Esophagus squamous epithelium (tissue), 5 donors: Measurements from ENCODE around the gene SUN5. TPM values are rescaled to one million over a fixed set of nuclear protein-coding genes. Genes with fewer than 3 reads are reported as not detected.
A peak's percentile ranks its signal among the peaks of the same experiment; 100 is the strongest.

Source experiments
- DNase-seq: peaks from one replicate; lab custom pipeline; 2025; lab: John Stamatoyannopoulos, UW
- H3K27ac ChIP-seq, 4 donors: fragments of 200-600 bp; sonication (generic); one replicate each; pipeline ENCODE4 v1.5.1; 2016 to 2019; ENCODE audit warnings: mild to moderate bottlenecking in 1 of 4
- H3K27me3 ChIP-seq, 4 donors: fragments of 200-600 bp; sonication (generic); 1 replicate in 3 of 4; 2 replicates in 1 of 4; pipeline versions ENCODE4 v1.5.1 to v1.6.0; 2017 to 2021; ENCODE audit warnings: antibody characterized with exemption in 1 of 4
- H3K36me3 ChIP-seq, 3 donors: fragments of 200-600 bp; sonication (generic); one replicate each; pipeline ENCODE4 v1.5.1; 2016 to 2019
- H3K4me1 ChIP-seq, 3 donors: fragments of 200-600 bp; sonication (generic); one replicate each; pipeline ENCODE4 v1.5.1; 2017 to 2019
- H3K4me3 ChIP-seq, 4 donors: fragments of 200-600 bp; sonication (generic); 1 replicate in 3 of 4; 2 replicates in 1 of 4; pipeline ENCODE4 v1.5.1; 2016 to 2019; ENCODE audit warnings: mild to moderate bottlenecking in 2 of 4, moderate library complexity in 1 of 4
- H3K9me3 ChIP-seq, 3 donors: fragments of 200-600 bp; sonication (generic); one replicate each; pipeline ENCODE4 v1.5.1; 2016 to 2019
- POLR2A ChIP-seq, 4 donors: fragments of 450-650 bp; IDR thresholded peaks; one replicate each; pipeline ENCODE4 v1.6.1; 2017; ENCODE audit warnings: antibody characterized with exemption in 4 of 4, mild to moderate bottlenecking in 4 of 4, moderate library complexity in 3 of 4
- WGBS, 2 donors: methylation state at CpG; one replicate each; pipeline ENCODE4 v1.1.5; 2018; 5-methylcytosine and 5-hydroxymethylcytosine counted together
- intact Hi-C: fragments of 100-400 bp; cut with DNase I; formaldehyde crosslinking; loops from one replicate; pipeline ENCODE4 v1.15.0; 2022
- total RNA-seq, 4 donors: library from RNA; depleted of rRNA; stranded (reverse); fragments of >200 nt; gene quantifications; one replicate each; pipeline ENCODE4 v1.1.0, GENCODE V29; 2016
- TF ChIP-seq, protein P1 (sequence below), 6 experiments: fragments of 450-650 bp in 4 of 6; fragments of 200-600 bp in 2 of 6; sonication (generic) in 2 of 6; IDR thresholded peaks; one replicate each; pipeline ENCODE4 v1.5.1; 2016 to 2019; ENCODE audit warnings: antibody characterized with exemption in 6 of 6, mild to moderate bottlenecking in 4 of 6, moderate library complexity in 4 of 6
- donor health status: DM: yes; HTN: yes; CAD: no.

The SUN5 gene
- total RNA-seq, 4 donors from 2014 or later: not detected

DNA sequence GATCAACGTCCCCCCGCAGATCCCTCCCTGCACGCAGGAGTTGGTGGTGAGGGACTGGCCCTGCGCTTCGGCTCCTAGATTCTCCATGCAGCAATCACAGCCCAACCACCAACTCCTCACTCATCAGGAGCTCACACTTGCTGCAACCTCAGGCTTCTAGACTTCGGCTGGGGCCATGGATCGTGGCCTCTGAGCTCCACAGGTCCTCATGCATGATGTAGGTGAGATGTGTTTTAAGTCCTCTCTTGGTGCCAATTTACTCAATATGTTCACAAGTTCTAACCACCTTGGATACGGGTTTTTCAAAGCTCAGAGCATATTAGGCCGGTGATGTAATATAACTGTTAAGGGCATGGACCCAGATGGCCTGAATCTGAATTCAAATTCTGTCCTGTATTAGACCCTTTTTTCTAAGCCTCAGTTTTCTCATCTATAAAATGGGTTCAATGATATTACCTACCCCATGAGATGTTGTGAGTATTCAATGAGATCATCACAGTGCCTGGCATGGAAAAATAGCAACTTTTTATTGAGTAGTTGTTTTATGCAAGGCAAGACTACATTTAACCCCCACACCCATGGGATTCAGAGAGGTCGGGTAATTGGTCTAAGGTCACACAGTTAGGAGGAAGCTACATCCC, 31.0 kb downstream of the SUN5 start:
- 88 to 91% methylated on average over 9 to 10 of the region's 10 CpGs for WGBS, 2 donors
- intact Hi-C loops: no loop called here
- H3K27ac ChIP-seq: peak overlapping the region in 1 of 4 donors; percentile 66

DNA sequence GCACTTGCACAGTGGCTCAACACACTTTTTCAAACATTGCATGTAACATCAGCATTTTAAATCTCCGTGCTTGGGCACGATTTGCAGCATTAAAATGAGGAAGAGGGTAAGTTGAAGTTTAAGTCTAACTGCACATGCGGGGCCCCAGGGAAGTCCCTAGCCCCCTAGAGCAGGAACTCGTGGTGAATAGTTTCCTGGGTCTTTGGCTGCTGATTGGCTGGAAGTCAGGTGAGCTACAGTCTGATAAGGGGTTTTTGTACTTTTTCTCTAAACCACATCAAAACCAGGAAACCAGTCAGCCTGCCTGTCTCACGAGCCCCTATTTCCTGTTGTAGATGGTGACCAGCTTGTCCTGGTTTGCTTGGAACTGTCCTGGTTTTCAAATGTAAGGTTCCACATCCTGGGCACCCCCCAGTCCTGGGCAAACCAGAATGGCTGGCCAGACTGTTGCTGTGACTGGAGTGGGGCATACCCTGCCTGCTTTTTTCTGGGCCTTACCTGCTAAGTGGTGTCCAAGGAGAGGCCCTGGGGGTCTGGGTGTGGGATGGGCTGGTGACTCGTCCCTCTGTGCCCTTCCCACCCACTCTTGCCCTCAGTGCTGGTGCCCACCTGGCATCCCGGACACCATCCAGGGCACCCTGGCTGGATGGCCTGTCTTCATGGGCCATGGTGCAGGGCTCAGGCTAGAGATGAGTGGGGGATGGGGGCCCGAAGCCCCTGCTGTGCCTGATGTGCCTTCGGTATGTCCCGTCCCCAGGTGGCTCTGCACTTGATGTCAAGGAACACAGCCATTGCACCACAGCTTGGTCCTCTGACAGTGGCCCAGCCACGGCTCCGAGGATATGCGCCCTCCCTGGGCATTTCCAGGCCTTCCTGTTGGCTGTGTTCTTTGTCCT, 31.8 kb downstream of the SUN5 start:
- H3K27ac ChIP-seq: peak overlapping the region in 2 of 4 donors; percentile 11 to 66
- TF ChIP-seq POLR2A (IDR thresholded peaks at IDR 0.05): no peak
- TF ChIP-seq, protein P1, sequence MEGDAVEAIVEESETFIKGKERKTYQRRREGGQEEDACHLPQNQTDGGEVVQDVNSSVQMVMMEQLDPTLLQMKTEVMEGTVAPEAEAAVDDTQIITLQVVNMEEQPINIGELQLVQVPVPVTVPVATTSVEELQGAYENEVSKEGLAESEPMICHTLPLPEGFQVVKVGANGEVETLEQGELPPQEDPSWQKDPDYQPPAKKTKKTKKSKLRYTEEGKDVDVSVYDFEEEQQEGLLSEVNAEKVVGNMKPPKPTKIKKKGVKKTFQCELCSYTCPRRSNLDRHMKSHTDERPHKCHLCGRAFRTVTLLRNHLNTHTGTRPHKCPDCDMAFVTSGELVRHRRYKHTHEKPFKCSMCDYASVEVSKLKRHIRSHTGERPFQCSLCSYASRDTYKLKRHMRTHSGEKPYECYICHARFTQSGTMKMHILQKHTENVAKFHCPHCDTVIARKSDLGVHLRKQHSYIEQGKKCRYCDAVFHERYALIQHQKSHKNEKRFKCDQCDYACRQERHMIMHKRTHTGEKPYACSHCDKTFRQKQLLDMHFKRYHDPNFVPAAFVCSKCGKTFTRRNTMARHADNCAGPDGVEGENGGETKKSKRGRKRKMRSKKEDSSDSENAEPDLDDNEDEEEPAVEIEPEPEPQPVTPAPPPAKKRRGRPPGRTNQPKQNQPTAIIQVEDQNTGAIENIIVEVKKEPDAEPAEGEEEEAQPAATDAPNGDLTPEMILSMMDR (IDR thresholded peaks at IDR 0.05): no peak
- WGBS, 2 donors: 57 to 67% methylated on average over 8 of the region's 13 CpGs
- H3K4me3 ChIP-seq: no peak overlapping the region
- DNase-seq: peak; percentile 18
- peaks cover 0 to 39% (median 11%) of the 10 kb centered on the region in 3 donors for H3K4me1 ChIP-seq
- no peaks in the 10 kb centered on the region for H3K36me3 ChIP-seq
- intact Hi-C loops: no loop called here
- H3K27me3 ChIP-seq: peaks cover 0 to 7% (median 0%) of the 10 kb centered on the region in 4 donors
- H3K9me3 ChIP-seq: no peaks in the 10 kb centered on the region

More for the DNA sequence above, 31.0 kb downstream of the SUN5 start:
- no peaks in the 10 kb centered on the region for H3K9me3 ChIP-seq
- peaks cover 0 to 39% (median 11%) of the 10 kb centered on the region in 3 donors for H3K4me1 ChIP-seq
- no peak for DNase-seq
- no peak overlapping the region for H3K4me3 ChIP-seq
- peaks cover 0 to 7% (median 0%) of the 10 kb centered on the region in 4 donors for H3K27me3 ChIP-seq
- no peak for TF ChIP-seq POLR2A (IDR thresholded peaks at IDR 0.05)
- TF ChIP-seq, protein P1 (IDR thresholded peaks at IDR 0.05): no peak
- H3K36me3 ChIP-seq: no peaks in the 10 kb centered on the region

- Histone ChIP-seq H3K27me3 (peaks cover 0 to 7% (median 0%) of the 10 kb centered on the region in 4 donors), H3K4me3 (no peak overlapping the region), H3K27ac (peak overlapping the region in 3 of 4 donors; percentile 2 to 57 (median 49)), H3K4me1 (peaks cover 0 to 39% (median 11%) of the 10 kb centered on the region in 3 donors), H3K36me3 (no peaks in the 10 kb centered on the region), H3K9me3 (no peaks in the 10 kb centered on the region)
- no peak for DNase-seq
- intact Hi-C loops: no loop called here
- 34 to 63% methylated on average over 5 to 6 of the region's 6 CpGs for WGBS, 2 donors
- TF ChIP-seq POLR2A (IDR thresholded peaks at IDR 0.05): no peak
- TF ChIP-seq, protein P1 (IDR thresholded peaks at IDR 0.05): no peak
Measured at GRCh38 chr20:32971703-32972161, 32.5 kb downstream of the SUN5 start.

- intact Hi-C loops: no loop called here
- no peak overlapping the region for H3K4me3 ChIP-seq
- H3K9me3 ChIP-seq: no peaks in the 10 kb centered on the region
- H3K36me3 ChIP-seq: no peaks in the 10 kb centered on the region
- no peak for DNase-seq
- H3K4me1 ChIP-seq: peaks cover 0 to 39% (median 11%) of the 10 kb centered on the region in 3 donors
- peak overlapping the region in 3 of 4 donors; percentile 14 to 57 (median 49) for H3K27ac ChIP-seq
- 100% methylated on average over 2 of the region's 2 CpGs; no CpG with 5 or more reads in 1 of the 2 donors for WGBS, 2 donors
- TF ChIP-seq POLR2A (IDR thresholded peaks at IDR 0.05): no peak
- TF ChIP-seq, protein P1 (IDR thresholded peaks at IDR 0.05): no peak
- H3K27me3 ChIP-seq: peaks cover 0 to 12% (median 0%) of the 10 kb centered on the region in 4 donors
Measured at GRCh38 chr20:32970973-32971300, 33.3 kb downstream of the SUN5 start.
